Left renal pelvis (tissue), 4 donors: Measurements from ENCODE around the gene IL1RL1. TPM values are rescaled to one million over a fixed set of nuclear protein-coding genes. Genes with fewer than 3 reads are reported as not detected.
"Not testable (repeated sequence)": the region's sequence is repeated elsewhere in the genome, so short reads cannot be mapped to it uniquely, and the experiment has no call there.

ENCODE experiments used
- DNase-seq, 4 donors: peaks; one replicate each; pipeline ENCODE4 v3.0.0-alpha.2; 2013; ENCODE audit warnings: low read depth in 4 of 4, low spot score in 3 of 4
- polyA plus RNA-seq, 4 donors: library from polyadenylated mRNA; unstranded; fragments of 120-200 nt; gene quantifications; one replicate each; pipeline ENCODE4 v1.2.1, GENCODE V29; 2013; ENCODE audit not compliant: insufficient read length in 4 of 4

Gene IL1RL1
- polyA plus RNA-seq, 4 donors: 0.10 to 0.92 (median 0.59) TPM

DNA sequence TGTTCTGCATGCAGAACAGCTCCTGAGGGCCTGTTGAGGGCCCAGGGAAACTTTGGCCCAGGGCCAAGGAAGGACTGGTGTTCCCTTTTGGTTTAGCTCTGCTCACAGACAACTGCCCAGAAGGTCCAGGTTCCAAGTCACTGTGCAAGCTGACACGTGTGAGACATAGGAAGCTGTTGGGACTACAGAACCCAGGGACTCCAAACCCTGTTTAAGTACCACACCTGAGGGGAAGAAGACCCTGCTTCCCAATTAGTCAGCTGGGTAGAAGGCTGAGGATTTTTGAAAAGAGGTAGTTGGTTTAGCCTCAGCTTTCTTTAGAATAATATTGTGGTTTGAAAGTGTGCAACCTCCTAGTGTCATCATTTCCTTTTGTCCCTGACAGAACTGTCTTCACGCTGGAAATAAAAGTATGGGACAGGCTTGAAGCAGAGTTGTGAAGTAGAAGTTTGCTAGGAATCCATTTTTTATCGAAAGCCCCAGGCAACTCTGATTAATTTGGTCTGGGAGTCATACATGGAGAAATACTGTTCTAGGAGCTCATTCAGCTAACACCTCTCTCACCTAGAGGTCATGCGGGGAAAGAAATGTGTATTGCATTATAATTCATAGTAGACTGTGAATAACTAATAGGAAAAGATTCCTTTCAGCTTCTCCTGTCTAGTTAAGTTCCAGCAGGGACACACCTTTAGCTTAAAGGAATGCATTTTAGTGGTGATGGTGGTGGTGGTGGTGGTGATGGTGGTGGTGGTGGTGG lies 19.9 kb upstream of the IL1RL1 start:
- DNase-seq: no peak

DNA sequence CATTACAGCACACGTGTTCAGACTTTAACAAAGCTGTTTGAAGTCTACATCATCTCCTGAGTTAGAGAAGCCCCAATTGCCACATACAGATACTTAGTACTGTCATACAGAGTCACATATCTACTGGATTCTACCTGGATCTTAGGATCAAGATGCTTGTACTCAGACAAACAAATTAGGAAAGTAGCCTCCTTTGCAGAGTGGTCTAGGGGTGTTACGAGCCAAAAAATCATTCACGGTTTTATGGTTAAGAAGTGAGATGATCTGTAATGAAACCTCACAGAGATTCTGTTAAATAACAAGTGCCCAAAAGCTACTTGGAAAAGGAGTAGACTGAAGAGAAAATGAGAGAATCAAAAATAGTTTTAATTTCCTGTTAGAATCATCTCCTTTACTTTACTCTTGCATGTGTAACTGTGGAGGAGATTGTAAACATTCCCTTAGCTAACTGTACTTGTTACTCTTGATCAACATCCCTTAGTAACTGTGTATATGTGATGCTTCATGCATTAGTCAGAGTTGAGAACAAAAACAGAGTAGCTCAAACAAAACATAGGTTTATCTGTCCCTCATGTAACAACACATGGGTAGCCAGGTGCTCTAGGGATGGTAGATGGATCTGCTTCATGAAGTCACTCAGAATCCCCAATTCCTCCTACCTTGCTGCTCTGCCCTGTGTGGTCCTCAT lies 16.4 kb upstream of the IL1RL1 start:
- DNase-seq: no peak

- DNase-seq: no peak
Measured at GRCh38 chr2:102295566-102295965, 15.8 kb upstream of the IL1RL1 start.

DNA sequence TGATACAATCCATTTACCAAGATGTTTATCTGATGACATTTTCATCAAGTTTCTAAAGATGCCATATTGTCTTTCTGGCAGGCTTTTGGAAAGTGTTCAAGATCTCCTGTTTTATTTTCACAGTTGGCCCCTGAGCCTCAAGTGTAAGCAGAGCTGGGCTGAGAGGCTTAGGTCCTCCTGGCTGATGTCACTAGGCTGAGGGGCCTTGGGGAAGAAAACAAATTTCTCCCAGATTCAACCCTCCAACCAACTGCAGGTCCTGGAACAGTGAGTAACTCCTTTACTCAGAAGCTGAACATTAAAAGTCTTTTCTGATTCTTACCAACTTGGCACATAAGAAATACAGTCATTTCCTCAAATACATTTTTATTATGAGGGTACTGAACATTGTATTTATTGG lies 14.9 kb upstream of the IL1RL1 start:
- DNase-seq: no peak

DNA sequence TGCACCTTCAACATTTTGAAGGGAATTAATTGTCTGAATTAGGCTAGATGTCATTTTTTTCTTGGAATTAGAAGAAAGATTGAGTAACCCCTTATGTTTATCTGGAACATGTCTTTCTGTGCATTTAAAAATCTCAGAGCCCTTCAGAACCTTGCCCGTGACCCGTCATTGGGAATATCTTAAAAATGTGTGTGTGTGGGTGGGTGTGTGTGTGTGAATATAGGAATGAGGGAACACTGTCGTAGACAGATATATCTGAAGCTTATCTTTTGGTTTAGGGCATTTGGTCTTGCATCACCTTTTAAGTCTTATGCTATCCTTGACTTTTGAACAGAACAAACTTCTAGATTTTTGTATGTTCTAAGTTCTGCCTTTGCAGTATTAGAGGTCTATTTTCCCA lies 13.5 kb upstream of the IL1RL1 start:
- no peak for DNase-seq

- DNase-seq: no peak
Measured at GRCh38 chr2:102301867-102302362, 9.4 kb upstream of the IL1RL1 start.

- no peak for DNase-seq
Measured at GRCh38 chr2:102302458-102302857, 8.9 kb upstream of the IL1RL1 start.

DNA sequence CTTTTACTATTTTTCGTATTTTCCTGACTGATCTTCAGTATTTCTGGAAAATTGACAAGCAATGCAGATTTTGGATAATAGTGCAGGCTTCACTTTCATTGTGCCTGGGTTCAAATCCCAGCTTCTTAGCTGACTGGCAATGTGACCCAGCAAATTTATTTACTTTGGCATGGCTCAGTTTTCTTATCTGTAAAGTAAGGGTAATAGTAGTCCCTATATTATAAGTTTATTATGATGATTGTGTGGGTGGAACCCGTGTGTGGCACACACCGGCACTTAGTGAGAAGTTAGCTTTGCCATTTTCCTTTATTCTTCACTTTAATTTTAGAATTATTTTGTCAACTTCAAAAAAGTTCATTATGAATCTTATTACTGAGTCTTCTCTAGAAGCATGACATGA lies 7.8 kb upstream of the IL1RL1 start:
- no peak for DNase-seq

DNA sequence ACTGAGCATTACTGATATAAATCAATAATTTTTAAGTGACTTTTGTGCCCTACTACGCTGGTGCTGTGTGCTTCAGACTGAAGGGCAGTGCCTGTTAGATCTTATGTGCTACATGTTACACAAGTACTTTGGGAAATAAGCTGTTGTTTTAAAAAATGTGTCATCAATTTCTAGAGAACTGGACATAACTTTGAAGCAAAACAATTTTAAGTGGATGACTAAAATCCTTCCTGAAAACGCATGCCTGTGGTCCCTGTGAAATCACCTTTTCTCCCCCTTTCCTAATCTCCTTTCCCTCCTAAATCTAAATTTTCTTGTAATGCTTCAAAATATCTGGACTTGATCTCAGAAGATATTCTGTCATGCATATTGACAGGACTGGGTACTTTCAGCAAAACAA lies 7.1 kb upstream of the IL1RL1 start:
- no peak for DNase-seq

- DNase-seq: no peak
Measured at GRCh38 chr2:102304711-102305611, 6.4 kb upstream of the IL1RL1 start.

DNA sequence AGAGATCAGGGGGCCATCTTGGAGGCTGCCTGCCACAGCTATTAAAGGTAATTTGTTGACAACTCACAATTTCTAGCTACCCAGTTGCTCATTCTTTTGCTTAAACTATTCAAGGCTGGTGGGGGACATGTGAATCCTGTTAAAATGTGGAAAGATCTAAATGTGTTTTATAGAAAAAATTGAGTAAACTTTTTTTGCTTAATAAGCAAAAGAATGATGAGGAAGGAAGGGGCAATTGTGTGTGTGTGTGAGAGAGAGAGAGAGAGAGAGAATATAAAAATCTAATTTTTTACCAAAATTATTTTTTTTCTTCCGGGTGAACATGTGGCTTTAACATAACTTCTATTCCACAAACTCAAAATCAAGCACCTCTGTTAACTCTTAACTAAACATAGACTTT lies 5.2 kb upstream of the IL1RL1 start:
- DNase-seq: no peak

DNA sequence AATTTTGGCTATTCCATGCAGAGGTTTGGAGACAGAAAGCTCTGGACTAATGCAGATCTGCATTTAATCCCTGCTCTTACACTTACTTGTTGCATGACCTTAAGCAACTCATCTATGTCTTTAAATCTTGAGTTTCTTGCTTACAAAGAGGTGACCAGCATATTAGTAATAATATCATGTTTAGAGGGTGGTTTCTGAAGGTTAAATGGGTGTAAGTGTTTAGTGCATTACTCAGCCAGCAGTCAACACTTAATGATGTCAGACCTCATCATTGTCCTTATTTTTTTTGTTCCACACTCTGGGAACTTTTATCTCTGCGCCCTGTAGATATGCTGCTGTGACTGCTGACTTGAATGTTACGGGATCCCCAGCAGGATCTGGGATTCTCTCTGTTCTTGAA lies 1.7 kb downstream of the IL1RL1 start:
- no peak for DNase-seq

- no peak for DNase-seq
Measured at GRCh38 chr2:102313471-102313870, 2.1 kb downstream of the IL1RL1 start.

- DNase-seq: no peak
Measured at GRCh38 chr2:102313950-102314349, 2.6 kb downstream of the IL1RL1 start.

DNA sequence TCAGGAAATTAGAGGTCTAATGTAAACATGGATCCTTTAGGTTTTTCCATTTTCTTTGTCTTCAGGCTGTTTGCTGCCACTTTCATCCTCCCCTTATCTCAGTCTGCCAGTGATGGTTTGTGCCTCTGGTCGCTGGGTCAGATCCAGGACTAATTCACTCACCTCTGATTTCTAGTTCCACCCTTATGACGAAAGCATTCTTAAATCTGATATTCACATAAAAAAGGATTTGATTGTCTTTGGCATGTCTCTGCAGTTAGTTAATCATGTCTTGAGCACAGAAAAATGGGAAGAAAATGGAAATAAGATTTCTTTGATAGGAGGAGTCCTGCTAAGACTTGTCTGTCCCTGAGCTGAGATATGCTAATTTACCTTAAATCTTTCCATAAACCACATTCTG lies 4.6 kb downstream of the IL1RL1 start:
- DNase-seq: no peak

DNA sequence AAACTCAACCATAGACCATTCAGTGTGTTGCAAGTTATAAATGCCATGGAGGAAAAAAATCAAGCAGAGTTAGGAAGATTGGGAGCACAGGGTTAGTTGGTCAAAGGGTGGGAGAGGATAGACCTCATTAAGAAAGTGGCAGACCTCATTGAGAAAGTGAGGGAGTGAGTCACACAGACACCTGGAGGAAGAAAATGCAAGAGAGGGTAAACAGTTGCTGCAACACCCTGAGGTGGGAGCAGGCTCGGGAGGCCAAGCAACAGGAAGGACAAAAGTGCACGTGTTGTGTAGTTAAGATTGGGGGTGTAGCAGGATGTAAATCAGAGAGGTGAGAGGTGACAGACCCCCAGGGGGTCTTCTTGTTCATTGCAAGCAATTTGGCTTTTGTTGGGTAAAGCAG lies 6.4 kb downstream of the IL1RL1 start:
- no peak for DNase-seq

- no peak for DNase-seq
Measured at GRCh38 chr2:102318437-102318836, 7.1 kb downstream of the IL1RL1 start.

DNA sequence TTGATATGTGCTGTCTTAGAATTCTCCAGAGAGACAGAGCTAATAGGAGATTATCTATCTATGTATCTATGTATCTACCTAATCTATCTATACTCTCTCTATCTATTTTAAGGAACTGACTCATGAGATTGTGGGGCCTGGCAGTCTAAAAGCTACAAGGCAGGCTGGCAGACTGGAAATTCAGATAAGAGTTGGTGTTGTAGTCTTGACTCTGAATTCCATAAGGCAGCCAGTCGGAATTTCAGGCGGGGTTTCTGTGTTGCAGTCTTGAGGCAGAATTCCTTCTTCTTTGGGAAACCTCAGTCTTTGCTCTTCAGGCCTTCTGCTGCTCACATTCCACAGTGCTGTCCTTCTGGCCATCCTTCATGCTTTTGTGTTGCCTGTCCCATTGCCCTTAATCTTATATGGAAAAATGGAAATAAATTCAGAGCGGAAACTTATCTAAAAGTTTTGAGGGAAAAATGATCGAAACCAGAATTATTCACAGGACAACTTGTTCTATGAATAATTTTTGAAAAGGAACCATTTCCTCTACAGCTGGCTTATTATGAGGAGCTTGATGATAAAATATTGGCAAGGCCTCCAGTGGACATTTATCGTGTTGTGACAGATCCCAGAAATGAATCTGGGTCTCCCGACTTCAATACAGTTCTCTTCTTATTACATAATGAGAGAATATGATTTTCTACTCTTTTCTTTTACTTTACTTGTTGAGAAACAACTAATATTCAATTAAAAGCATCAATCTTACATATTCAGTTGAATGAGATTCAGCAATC lies 10.8 kb downstream of the IL1RL1 start:
- DNase-seq: no peak

- not testable (repeated sequence) for DNase-seq
Measured at GRCh38 chr2:102324914-102325313, 13.6 kb downstream of the IL1RL1 start.

GRCh38 chr2:102331311-102331980 lies 20.1 kb downstream of the IL1RL1 start:
- DNase-seq: no peak
